HepG2 (cell line): ENCODE measurements around the gene ARHGEF3. TPM values are rescaled to one million over a fixed set of nuclear protein-coding genes. Genes with fewer than 3 reads are reported as not detected.
A peak's percentile ranks its signal among the peaks of the same experiment; 100 is the strongest.

ENCODE experiments used
- AHR ChIP-seq: IDR thresholded peaks from 2 replicates; pipeline ENCODE4 v1.6.1; 2018; ENCODE audit warnings: missing genetic modification reagents, missing compliant biosample characterization
- CEBPG ChIP-seq: IDR thresholded peaks from 2 replicates; pipeline ENCODE4 v1.6.1; 2016
- ESRRA ChIP-seq: sonication (generic); formaldehyde crosslinking; IDR thresholded peaks from 2 replicates; pipeline ENCODE4 v1.5.1; 2020; ENCODE audit warnings: mild to moderate bottlenecking, low read depth, missing genetic modification reagents
- MAFK ChIP-seq, 2 experiments: IDR thresholded peaks in 1 of 2; conservative IDR thresholded peaks in 1 of 2; 2 replicates each; pipeline ENCODE4 v1.6.1; 2011; ENCODE audit warnings: improper control_type of control experiment in 2 of 2, low read length in 2 of 2
- NFE2 ChIP-seq: sonication (generic); formaldehyde crosslinking; IDR thresholded peaks from 2 replicates; pipeline ENCODE4 v1.4.0; 2020; ENCODE audit warnings: missing genetic modification reagents
- NFE2L1 ChIP-seq: sonication (generic); formaldehyde crosslinking; IDR thresholded peaks from 2 replicates; pipeline ENCODE4 v1.4.0; 2020; ENCODE audit warnings: missing genetic modification reagents, mild to moderate bottlenecking, borderline replicate concordance
- RFX5 ChIP-seq: IDR thresholded peaks from 2 replicates; pipeline ENCODE4 v1.6.1; 2011; ENCODE audit warnings: low read depth, low read length, improper control_type of control experiment
- SMARCE1 ChIP-seq: fragments of 450-650 bp; IDR thresholded peaks from 2 replicates; pipeline ENCODE4 v1.6.1; 2017; ENCODE audit warnings: borderline replicate concordance
- ZFX ChIP-seq: sonication (generic); formaldehyde crosslinking; IDR thresholded peaks from 2 replicates; pipeline ENCODE4 v1.4.0; 2020; ENCODE audit warnings: mild to moderate bottlenecking, low read depth, missing genetic modification reagents, moderate library complexity
- ZNF142 ChIP-seq: sonication (generic); formaldehyde crosslinking; IDR thresholded peaks from 2 replicates; pipeline ENCODE4 v1.4.0; 2020; ENCODE audit warnings: missing genetic modification reagents
- polyA plus RNA-seq, 8 experiments: library from polyadenylated mRNA; depleted of rRNA in 3 of 8; stranded (reverse) in 7 of 8; unstranded in 1 of 8; fragments of >200 nt; fragmentation: Illumina TruSeq in 4 of 8; extraction: Trizol in 4 of 8; gene quantifications; 2 replicates each; pipeline versions ENCODE4 v1.2.1 to v1.2.3, GENCODE V29; 2011 to 2016; ENCODE audit warnings: low read depth in 4 of 8, missing spikeins in 1 of 8, mixed read lengths in 1 of 8; ENCODE audit not compliant: insufficient read depth in 1 of 8
- total RNA-seq, 5 experiments: library from RNA; depleted of rRNA; stranded (reverse); fragments of >200 nt; fragmentation: Illumina TruSeq; extraction: Trizol; gene quantifications; 2 replicates each; pipeline ENCODE4 v1.2.3, GENCODE V29; 2016; ENCODE audit warnings: low read depth in 1 of 5
- TF ChIP-seq, protein P1 (sequence below): IDR thresholded peaks from 2 replicates; pipeline ENCODE4 v1.6.1; 2016; ENCODE audit warnings: missing compliant biosample characterization, missing genetic modification reagents, borderline replicate concordance
- TF ChIP-seq, protein P2 (sequence below): sonication (generic); formaldehyde crosslinking; IDR thresholded peaks from 2 replicates; pipeline ENCODE4 v1.5.1; 2020; ENCODE audit warnings: mild to moderate bottlenecking, missing genetic modification reagents, borderline replicate concordance
- TF ChIP-seq, protein P3 (sequence below): IDR thresholded peaks from 2 replicates; pipeline ENCODE4 v1.4.0; 2020; ENCODE audit warnings: mild to moderate bottlenecking, missing genetic modification reagents
- TF ChIP-seq, protein P4 (sequence below): sonication (generic); formaldehyde crosslinking; IDR thresholded peaks from 2 replicates; pipeline ENCODE4 v1.4.0; 2020; ENCODE audit warnings: missing genetic modification reagents, borderline replicate concordance

ARHGEF3 gene
- total and polyA plus RNA-seq, 2 of the 13 experiments (the other 11 are each of a cell fraction or from before 2014, with no cell fraction given) = 14.8 to 23.1 TPM

DNA sequence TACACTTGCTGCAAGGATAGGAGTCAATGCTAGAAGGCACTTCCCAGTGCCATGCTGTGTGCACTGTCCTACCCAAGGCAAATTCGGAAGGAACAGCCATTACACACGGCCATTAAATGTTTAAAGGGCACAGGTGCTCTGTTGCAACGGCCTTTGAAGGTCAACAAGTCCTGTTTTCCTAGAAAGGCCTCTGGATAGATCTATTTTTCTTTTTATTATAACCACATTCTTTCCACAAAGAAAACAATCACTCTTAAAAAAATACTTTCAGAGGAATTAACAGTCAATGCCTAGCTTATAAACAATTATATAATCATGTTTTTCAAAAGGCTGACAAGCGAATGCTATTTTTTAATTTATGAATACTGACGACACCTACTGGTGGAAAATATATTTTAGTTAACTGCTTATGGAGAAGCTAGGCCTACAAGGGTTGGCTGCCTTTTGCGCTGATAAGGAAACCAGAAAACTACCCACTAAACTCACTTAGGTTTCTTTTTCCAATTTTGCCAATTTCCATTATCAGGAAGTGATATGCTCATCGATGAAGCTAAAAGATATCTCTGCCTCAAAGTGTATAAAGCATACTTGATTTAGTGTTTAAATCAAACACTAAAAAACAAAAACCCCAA is 2.4 kb downstream of the ARHGEF3 start (continued):
- TF ChIP-seq, protein P1, sequence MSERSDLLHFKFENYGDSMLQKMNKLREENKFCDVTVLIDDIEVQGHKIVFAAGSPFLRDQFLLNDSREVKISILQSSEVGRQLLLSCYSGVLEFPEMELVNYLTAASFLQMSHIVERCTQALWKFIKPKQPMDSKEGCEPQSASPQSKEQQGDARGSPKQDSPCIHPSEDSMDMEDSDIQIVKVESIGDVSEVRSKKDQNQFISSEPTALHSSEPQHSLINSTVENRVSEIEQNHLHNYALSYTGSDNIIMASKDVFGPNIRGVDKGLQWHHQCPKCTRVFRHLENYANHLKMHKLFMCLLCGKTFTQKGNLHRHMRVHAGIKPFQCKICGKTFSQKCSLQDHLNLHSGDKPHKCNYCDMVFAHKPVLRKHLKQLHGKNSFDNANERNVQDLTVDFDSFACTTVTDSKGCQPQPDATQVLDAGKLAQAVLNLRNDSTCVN (CRISPR knock-in tag) = no peak
- TF ChIP-seq ESRRA (CRISPR knock-in tag) = peak; percentile 71; the same call in 1 of the 2 replicates
- no peak for TF ChIP-seq NFE2L1 (CRISPR knock-in tag)
- TF ChIP-seq ZFX (CRISPR knock-in tag) = peak; percentile 46
- peak; percentile 74 for TF ChIP-seq CEBPG (CRISPR knock-in tag)
- TF ChIP-seq AHR (CRISPR knock-in tag) = no peak
- TF ChIP-seq, protein P2, sequence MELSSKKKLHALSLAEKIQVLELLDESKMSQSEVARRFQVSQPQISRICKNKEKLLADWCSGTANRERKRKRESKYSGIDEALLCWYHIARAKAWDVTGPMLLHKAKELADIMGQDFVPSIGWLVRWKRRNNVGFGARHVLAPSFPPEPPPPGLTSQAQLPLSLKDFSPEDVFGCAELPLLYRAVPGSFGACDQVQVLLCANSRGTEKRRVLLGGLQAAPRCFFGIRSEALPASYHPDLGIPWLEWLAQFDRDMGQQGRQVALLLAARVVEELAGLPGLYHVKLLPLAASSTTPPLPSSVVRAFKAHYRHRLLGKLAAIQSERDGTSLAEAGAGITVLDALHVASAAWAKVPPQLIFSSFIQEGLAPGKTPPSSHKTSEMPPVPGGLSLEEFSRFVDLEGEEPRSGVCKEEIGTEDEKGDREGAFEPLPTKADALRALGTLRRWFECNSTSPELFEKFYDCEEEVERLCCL (CRISPR knock-in tag) = no peak
- TF ChIP-seq, protein P3, sequence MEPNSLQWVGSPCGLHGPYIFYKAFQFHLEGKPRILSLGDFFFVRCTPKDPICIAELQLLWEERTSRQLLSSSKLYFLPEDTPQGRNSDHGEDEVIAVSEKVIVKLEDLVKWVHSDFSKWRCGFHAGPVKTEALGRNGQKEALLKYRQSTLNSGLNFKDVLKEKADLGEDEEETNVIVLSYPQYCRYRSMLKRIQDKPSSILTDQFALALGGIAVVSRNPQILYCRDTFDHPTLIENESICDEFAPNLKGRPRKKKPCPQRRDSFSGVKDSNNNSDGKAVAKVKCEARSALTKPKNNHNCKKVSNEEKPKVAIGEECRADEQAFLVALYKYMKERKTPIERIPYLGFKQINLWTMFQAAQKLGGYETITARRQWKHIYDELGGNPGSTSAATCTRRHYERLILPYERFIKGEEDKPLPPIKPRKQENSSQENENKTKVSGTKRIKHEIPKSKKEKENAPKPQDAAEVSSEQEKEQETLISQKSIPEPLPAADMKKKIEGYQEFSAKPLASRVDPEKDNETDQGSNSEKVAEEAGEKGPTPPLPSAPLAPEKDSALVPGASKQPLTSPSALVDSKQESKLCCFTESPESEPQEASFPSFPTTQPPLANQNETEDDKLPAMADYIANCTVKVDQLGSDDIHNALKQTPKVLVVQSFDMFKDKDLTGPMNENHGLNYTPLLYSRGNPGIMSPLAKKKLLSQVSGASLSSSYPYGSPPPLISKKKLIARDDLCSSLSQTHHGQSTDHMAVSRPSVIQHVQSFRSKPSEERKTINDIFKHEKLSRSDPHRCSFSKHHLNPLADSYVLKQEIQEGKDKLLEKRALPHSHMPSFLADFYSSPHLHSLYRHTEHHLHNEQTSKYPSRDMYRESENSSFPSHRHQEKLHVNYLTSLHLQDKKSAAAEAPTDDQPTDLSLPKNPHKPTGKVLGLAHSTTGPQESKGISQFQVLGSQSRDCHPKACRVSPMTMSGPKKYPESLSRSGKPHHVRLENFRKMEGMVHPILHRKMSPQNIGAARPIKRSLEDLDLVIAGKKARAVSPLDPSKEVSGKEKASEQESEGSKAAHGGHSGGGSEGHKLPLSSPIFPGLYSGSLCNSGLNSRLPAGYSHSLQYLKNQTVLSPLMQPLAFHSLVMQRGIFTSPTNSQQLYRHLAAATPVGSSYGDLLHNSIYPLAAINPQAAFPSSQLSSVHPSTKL (CRISPR knock-in tag) = peak; percentile 77
- TF ChIP-seq RFX5 = no peak
- TF ChIP-seq ZNF142 (CRISPR knock-in tag) = no peak
- no peak for TF ChIP-seq MAFK (conservative IDR thresholded peaks at IDR 0.05 in 1 of 2, IDR thresholded peaks at IDR 0.05 in 1 of 2; ENCODE audit: low read length in 2 of 2)
- TF ChIP-seq, protein P4, sequence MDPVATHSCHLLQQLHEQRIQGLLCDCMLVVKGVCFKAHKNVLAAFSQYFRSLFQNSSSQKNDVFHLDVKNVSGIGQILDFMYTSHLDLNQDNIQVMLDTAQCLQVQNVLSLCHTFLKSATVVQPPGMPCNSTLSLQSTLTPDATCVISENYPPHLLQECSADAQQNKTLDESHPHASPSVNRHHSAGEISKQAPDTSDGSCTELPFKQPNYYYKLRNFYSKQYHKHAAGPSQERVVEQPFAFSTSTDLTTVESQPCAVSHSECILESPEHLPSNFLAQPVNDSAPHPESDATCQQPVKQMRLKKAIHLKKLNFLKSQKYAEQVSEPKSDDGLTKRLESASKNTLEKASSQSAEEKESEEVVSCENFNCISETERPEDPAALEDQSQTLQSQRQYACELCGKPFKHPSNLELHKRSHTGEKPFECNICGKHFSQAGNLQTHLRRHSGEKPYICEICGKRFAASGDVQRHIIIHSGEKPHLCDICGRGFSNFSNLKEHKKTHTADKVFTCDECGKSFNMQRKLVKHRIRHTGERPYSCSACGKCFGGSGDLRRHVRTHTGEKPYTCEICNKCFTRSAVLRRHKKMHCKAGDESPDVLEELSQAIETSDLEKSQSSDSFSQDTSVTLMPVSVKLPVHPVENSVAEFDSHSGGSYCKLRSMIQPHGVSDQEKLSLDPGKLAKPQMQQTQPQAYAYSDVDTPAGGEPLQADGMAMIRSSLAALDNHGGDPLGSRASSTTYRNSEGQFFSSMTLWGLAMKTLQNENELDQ (CRISPR knock-in tag) = no peak
- no peak for TF ChIP-seq NFE2 (CRISPR knock-in tag)
- no peak for TF ChIP-seq SMARCE1
